Measurements from ENCODE around the gene EPC1. TPM values are rescaled to one million over a fixed set of nuclear protein-coding genes. Genes with fewer than 3 reads are reported as not detected.
"Not testable (repeated sequence)": the region's sequence is repeated elsewhere in the genome, so short reads cannot be mapped to it uniquely, and the experiment has no call there.

Gene EPC1
- total and polyA plus RNA-seq, 2 of the 8 experiments (the other 6 are each of a cell fraction or from before 2014, with no cell fraction given), result 23.7 to 42.3 TPM

- H4K20me1 ChIP-seq (replicated peaks in 1 of 2; ENCODE audit: control insufficient read depth in 1 of 2, insufficient read depth in 2 of 2, low read length in 2 of 2); H3K4me3 ChIP-seq (ENCODE audit: extremely low read depth in 1 of 4, insufficient read depth in 2 of 4, low read depth in 3 of 4, low read length in 4 of 4); H3K23ac ChIP-seq (ENCODE audit: insufficient read length); H3K23me2 ChIP-seq (ENCODE audit: low read depth, low read length); H3K27ac ChIP-seq (ENCODE audit: low read depth, low read length); H3K79me1 ChIP-seq (ENCODE audit: low read depth, low read length); H2BK120ac ChIP-seq (replicated peaks; ENCODE audit: low read depth, low read length); H4K5ac ChIP-seq (ENCODE audit: insufficient read length, low read depth, low read length); H3K36me3 ChIP-seq (ENCODE audit: control insufficient read depth in 2 of 4, insufficient read depth in 4 of 4, low read length in 3 of 4); H2BK5ac ChIP-seq (ENCODE audit: low read depth, low read length); H3K27me3 ChIP-seq (replicated peaks in 1 of 4; ENCODE audit: control insufficient read depth in 3 of 4, extremely low read depth in 1 of 4, insufficient read depth in 3 of 4, low read length in 3 of 4); H3K18ac ChIP-seq (ENCODE audit: extremely low read depth, low read length); H2BK20ac ChIP-seq (ENCODE audit: low read length); H3K14ac ChIP-seq (ENCODE audit: insufficient read length); H3K4me2 ChIP-seq (ENCODE audit: insufficient read depth in 1 of 2, low read depth in 2 of 2, low read length in 2 of 2); H3K9ac ChIP-seq (replicated peaks in 1 of 4; ENCODE audit: extremely low read depth in 1 of 4, low read depth in 3 of 4, low read length in 3 of 4); POLR2A ChIA-PET (ENCODE audit: partially characterized antibody); H2BK15ac ChIP-seq (ENCODE audit: low read length); H3K4me1 ChIP-seq (replicated peaks in 1 of 4; ENCODE audit: control insufficient read depth in 3 of 4, insufficient read depth in 4 of 4, low read length in 3 of 4); DNase-seq (ENCODE audit: low read depth in 1 of 2, low spot score in 2 of 2); H3K4ac ChIP-seq (replicated peaks; ENCODE audit: insufficient read length, low read depth, low read length); H3K79me2 ChIP-seq (ENCODE audit: control insufficient read depth in 1 of 2, insufficient read depth in 2 of 2, low read length in 2 of 2); H4K91ac ChIP-seq (replicated peaks; ENCODE audit: insufficient read length, low read length); H2AK5ac ChIP-seq (ENCODE audit: low read depth, low read length); H2AFZ ChIP-seq (ENCODE audit: low read length); H3K56ac ChIP-seq (replicated peaks; ENCODE audit: insufficient read length, low read depth, low read length); H4K8ac ChIP-seq (ENCODE audit: extremely low read depth, insufficient read depth, low read length); H2BK12ac ChIP-seq (ENCODE audit: low read depth, low read length); FAIRE-seq: not testable (repeated sequence)
- CTCF ChIA-PET (ENCODE audit: partially characterized antibody), result interaction anchor here (0.9 to 1.3 kb wide), 2 partner anchors 8 to 32 kb away, joined by 3 to 5 read pairs; no protein-coding TSS in a partner anchor
- 94% methylated on average over 4 of the region's 4 CpGs; no CpG with 5 or more reads in 1 of the 2 experiments for WGBS, 2 experiments (ENCODE audit: extremely low coverage in 1 of 2, insufficient coverage in 1 of 2, insufficient read length in 1 of 2, insufficient replicate concordance in 2 of 2, low coverage in 1 of 2, low lambda C conversion rate in 2 of 2, missing lambda C conversion rate in 1 of 2)
- H3K9me3 ChIP-seq (ENCODE audit: insufficient read depth in 2 of 2, low read depth in 1 of 2, low read length in 1 of 2), result peaks cover 31 to 33% of the 10 kb centered on the region in 2 experiments
Measured at GRCh38 chr10:32222376-32222775, 124.6 kb downstream of the EPC1 start.

GRCh38 chr10:32219156-32219555 lies 127.8 kb downstream of the EPC1 start:
- peaks cover 29 to 30% of the 10 kb centered on the region in 2 experiments for H3K9me3 ChIP-seq (ENCODE audit: insufficient read depth in 2 of 2, low read depth in 1 of 2, low read length in 1 of 2)
- H3K27me3 ChIP-seq (replicated peaks in 1 of 4; ENCODE audit: control insufficient read depth in 3 of 4, extremely low read depth in 1 of 4, insufficient read depth in 3 of 4, low read length in 3 of 4); H3K4ac ChIP-seq (replicated peaks; ENCODE audit: insufficient read length, low read depth, low read length); H3K23me2 ChIP-seq (ENCODE audit: low read depth, low read length); H3K4me3 ChIP-seq (ENCODE audit: extremely low read depth in 1 of 4, insufficient read depth in 2 of 4, low read depth in 3 of 4, low read length in 4 of 4); H3K4me1 ChIP-seq (replicated peaks in 1 of 4; ENCODE audit: control insufficient read depth in 3 of 4, insufficient read depth in 4 of 4, low read length in 3 of 4); H2BK12ac ChIP-seq (ENCODE audit: low read depth, low read length); H2AFZ ChIP-seq (ENCODE audit: low read length); H4K20me1 ChIP-seq (replicated peaks in 1 of 2; ENCODE audit: control insufficient read depth in 1 of 2, insufficient read depth in 2 of 2, low read length in 2 of 2); H2BK120ac ChIP-seq (replicated peaks; ENCODE audit: low read depth, low read length); H4K5ac ChIP-seq (ENCODE audit: insufficient read length, low read depth, low read length); H2BK15ac ChIP-seq (ENCODE audit: low read length); H4K91ac ChIP-seq (replicated peaks; ENCODE audit: insufficient read length, low read length); FAIRE-seq; H3K9ac ChIP-seq (replicated peaks in 1 of 4; ENCODE audit: extremely low read depth in 1 of 4, low read depth in 3 of 4, low read length in 3 of 4); POLR2A ChIA-PET (ENCODE audit: partially characterized antibody); H2AK5ac ChIP-seq (ENCODE audit: low read depth, low read length); H4K8ac ChIP-seq (ENCODE audit: extremely low read depth, insufficient read depth, low read length); H3K23ac ChIP-seq (ENCODE audit: insufficient read length); H3K4me2 ChIP-seq (ENCODE audit: insufficient read depth in 1 of 2, low read depth in 2 of 2, low read length in 2 of 2); H3K27ac ChIP-seq (ENCODE audit: low read depth, low read length); H3K79me2 ChIP-seq (ENCODE audit: control insufficient read depth in 1 of 2, insufficient read depth in 2 of 2, low read length in 2 of 2); CTCF ChIA-PET (ENCODE audit: partially characterized antibody); H3K79me1 ChIP-seq (ENCODE audit: low read depth, low read length); H3K14ac ChIP-seq (ENCODE audit: insufficient read length); H3K56ac ChIP-seq (replicated peaks; ENCODE audit: insufficient read length, low read depth, low read length); H3K18ac ChIP-seq (ENCODE audit: extremely low read depth, low read length); DNase-seq (ENCODE audit: low read depth in 1 of 2, low spot score in 2 of 2); H2BK5ac ChIP-seq (ENCODE audit: low read depth, low read length); H2BK20ac ChIP-seq (ENCODE audit: low read length); H3K36me3 ChIP-seq (ENCODE audit: control insufficient read depth in 2 of 4, insufficient read depth in 4 of 4, low read length in 3 of 4): not testable (repeated sequence)
- WGBS, 2 experiments (ENCODE audit: extremely low coverage in 1 of 2, insufficient coverage in 1 of 2, insufficient read length in 1 of 2, insufficient replicate concordance in 2 of 2, low coverage in 1 of 2, low lambda C conversion rate in 2 of 2, missing lambda C conversion rate in 1 of 2), result 95% methylated on average over 6 of the region's 6 CpGs; no CpG with 5 or more reads in 1 of the 2 experiments

All from H1 (cell line).